Measurements from ENCODE around the gene SLC9A8. TPM values are rescaled to one million over a fixed set of nuclear protein-coding genes. Genes with fewer than 3 reads are reported as not detected.

The SLC9A8 gene
- total RNA-seq, 1 experiment from 2014 or later, result 6.5 TPM

DNA sequence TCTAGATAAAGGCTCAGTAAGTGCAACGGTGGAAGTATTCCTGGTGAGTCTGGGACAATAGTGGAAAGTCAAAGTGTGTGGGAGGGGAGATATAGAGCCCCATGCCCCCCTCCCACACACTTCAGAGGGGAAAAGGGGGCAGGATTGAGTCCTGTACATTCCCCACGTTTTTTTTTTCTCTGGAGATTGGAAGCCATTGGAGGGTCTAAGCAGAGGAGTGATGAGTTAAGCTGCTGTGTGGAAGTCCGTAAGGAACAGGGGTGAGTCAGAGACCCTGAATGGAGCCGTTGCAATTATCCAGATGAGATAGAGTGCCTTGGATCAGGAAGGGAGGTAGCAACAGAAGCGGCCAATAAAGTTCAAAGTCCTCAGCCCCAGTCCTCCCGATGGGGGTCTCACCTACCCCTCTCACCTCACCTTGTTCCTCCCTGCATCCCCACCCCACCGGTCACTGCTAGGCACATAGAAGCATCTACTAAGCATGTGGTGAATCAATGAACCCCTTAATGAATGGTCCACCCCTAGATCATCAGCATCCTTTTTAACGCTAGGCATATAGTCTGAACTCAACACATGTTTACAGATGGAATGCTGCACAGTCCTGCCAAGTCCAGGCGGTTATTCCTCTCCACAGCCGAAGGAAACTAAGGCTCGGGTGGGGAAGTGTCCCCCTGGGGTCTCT is 662 bp upstream of the SLC9A8 start:
- Mint-ChIP-seq H3K27me3 (ENCODE audit: low read depth) (no peaks in the 10 kb centered on the region; the same call in 1 of the 2 replicates), H3K36me3 (peaks cover 11% of the 10 kb centered on the region), H3K9me3 (no peaks in the 10 kb centered on the region), H3K27ac (peak overlapping the region; percentile 89), H3K4me3 (peak overlapping the region; percentile 98), H3K4me1 (peaks cover 16% of the 10 kb centered on the region)
- DNase-seq (ENCODE audit: low spot score) (no peak), ATAC-seq (peak; percentile 4)
- CTCF ChIA-PET, result interaction anchor here (1.0 to 1.9 kb wide), 8 partner anchors 14 to 203 kb away, joined by 3 to 9 read pairs (median 4); partner anchors contain the start of gene SPATA2
- POLR2A ChIA-PET, result interaction anchor here (0.7 kb wide), 1 partner anchor 33 kb away, joined by 3 read pairs; no protein-coding TSS in a partner anchor
- TF ChIP-seq TP53 (CRISPR knock-in tag; IDR thresholded peaks at IDR 0.05), result no peak

DNA sequence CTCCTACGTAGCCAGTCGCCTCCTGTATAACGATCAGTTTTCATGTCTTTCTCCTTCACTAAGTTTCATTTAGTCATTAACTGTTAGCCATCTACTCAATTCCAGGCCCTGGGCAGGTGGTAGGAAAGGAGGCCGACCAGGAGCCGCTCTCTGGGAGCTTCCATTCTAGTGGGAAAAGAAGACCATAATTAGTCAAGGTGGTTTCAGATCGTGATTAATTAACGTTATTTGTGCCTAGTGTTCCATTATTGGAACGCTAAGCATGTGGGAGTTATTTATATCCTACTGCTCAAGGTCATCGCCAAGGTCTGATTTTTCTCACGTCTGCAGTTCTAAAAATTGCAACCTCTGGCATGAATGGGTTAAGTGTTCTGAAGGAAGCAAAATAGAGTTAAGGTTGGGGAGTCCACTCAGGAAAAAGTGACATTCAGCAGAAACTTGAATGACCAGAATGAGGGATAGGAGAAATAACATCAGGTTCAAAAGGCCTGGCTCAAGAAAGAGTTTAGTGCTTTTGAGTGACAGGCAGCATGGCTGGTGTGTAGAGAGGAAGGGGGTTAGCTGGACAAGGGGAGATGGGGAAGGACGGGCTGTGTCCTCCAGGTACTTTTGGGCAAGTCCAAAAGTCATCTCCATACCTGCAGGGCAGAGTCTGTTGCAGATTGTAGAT is 812 bp downstream of the SLC9A8 start:
- DNase-seq (ENCODE audit: low spot score), result no peak
- TF ChIP-seq NR2C2 (CRISPR knock-in tag; IDR thresholded peaks at IDR 0.05) (no peak), NFATC4 (CRISPR knock-in tag; IDR thresholded peaks at IDR 0.05) (no peak), TP53 (CRISPR knock-in tag; IDR thresholded peaks at IDR 0.05) (no peak)

DNA sequence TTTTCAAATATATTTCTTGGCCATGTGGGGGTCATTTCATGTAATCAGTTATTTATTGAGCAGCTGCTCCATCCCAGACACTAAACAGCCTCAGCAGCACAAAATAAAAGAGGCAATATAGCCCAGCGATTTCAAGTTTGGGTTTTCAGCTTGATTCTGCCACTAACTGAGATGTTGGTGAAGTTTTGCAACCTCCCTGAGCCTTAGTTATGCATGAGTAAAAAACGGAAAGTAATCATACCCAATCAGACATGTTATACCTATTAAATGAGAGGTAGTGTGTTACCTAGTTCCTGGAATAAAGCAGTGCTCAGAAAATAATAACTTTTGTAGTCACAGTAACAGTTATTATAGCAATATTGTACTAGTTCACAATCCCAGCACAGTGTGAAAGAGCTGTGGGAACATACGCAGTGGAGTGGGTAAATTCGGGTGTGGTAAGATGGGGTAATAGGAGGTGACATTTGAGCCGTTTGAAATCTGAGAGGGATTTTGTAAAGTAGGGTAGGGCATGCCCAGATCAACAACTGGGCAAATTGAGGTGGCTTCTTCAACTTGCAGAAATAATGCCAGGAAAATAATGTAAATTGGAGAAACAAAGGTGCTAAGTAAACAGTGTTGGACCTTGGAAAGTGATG is 1.5 kb downstream of the SLC9A8 start:
- peaks cover under 1% of the 10 kb centered on the region for H3K9me3 Mint-ChIP-seq
- no peak for ATAC-seq
- H3K36me3 Mint-ChIP-seq, result peaks cover 24% of the 10 kb centered on the region
- peak overlapping the region; percentile 10; the same call in 1 of the 2 replicates for H3K27ac Mint-ChIP-seq
- H3K27me3 Mint-ChIP-seq (ENCODE audit: low read depth), result no peaks in the 10 kb centered on the region; the same call in 1 of the 2 replicates
- H3K4me3 Mint-ChIP-seq, result peak overlapping the region; percentile 98
- H3K4me1 Mint-ChIP-seq, result peaks cover 16% of the 10 kb centered on the region
- ChIA-PET CTCF (no interaction called here), POLR2A (no interaction called here)
- TF ChIP-seq ATF1 (CRISPR knock-in tag; IDR thresholded peaks at IDR 0.05) (no peak), CBFB (CRISPR knock-in tag; IDR thresholded peaks at IDR 0.05; ENCODE audit: low read depth) (no peak), ZNF121 (CRISPR knock-in tag; IDR thresholded peaks at IDR 0.05) (no peak)
- TF ChIP-seq, protein P1, sequence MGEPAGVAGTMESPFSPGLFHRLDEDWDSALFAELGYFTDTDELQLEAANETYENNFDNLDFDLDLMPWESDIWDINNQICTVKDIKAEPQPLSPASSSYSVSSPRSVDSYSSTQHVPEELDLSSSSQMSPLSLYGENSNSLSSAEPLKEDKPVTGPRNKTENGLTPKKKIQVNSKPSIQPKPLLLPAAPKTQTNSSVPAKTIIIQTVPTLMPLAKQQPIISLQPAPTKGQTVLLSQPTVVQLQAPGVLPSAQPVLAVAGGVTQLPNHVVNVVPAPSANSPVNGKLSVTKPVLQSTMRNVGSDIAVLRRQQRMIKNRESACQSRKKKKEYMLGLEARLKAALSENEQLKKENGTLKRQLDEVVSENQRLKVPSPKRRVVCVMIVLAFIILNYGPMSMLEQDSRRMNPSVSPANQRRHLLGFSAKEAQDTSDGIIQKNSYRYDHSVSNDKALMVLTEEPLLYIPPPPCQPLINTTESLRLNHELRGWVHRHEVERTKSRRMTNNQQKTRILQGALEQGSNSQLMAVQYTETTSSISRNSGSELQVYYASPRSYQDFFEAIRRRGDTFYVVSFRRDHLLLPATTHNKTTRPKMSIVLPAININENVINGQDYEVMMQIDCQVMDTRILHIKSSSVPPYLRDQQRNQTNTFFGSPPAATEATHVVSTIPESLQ (CRISPR knock-in tag; IDR thresholded peaks at IDR 0.05), result no peak
- DNase-seq (ENCODE audit: low spot score), result no peak

More for the DNA sequence above, 812 bp downstream of the SLC9A8 start:
- POLR2A ChIA-PET, result no interaction called here
- CTCF ChIA-PET, result interaction anchor here (0.5 to 1.9 kb wide), 13 partner anchors 12 to 258 kb away, joined by 3 to 9 read pairs (median 3); no protein-coding TSS in a partner anchor
- peak overlapping the region; percentile 99 for H3K27ac Mint-ChIP-seq
- peaks cover 18% of the 10 kb centered on the region for H3K36me3 Mint-ChIP-seq
- H3K27me3 Mint-ChIP-seq (ENCODE audit: low read depth), result no peaks in the 10 kb centered on the region; the same call in 1 of the 2 replicates
- ATAC-seq, result no peak
- H3K9me3 Mint-ChIP-seq, result no peaks in the 10 kb centered on the region
- peaks cover 16% of the 10 kb centered on the region for H3K4me1 Mint-ChIP-seq
- peak overlapping the region; percentile 98 for H3K4me3 Mint-ChIP-seq

DNA sequence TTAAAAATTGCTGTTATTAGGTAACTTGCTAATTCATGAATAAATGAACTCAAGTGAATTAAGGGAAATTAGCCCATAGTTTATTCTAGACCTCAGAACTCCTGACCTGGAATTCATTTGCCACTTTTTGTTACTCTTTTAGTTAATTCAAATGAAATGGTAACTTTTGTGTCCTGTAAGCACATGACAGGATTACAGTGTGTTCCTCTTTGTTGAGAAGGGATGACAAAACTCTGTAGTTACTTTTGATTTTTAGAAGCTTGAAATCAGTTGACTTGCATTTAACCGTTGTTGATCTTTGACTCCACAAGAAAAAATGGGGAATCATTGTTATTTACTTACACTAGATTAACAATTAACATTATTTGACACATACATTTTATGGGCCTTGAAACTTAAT is 6.2 kb downstream of the SLC9A8 start:
- H3K9me3 Mint-ChIP-seq, result peaks cover 9% of the 10 kb centered on the region
- ATAC-seq, result no peak
- ChIA-PET POLR2A (no interaction called here), CTCF (interaction anchor here (0.6 to 0.7 kb wide), 2 partner anchors 70 to 133 kb away, joined by 3 read pairs; no protein-coding TSS in a partner anchor)
- H3K4me1 Mint-ChIP-seq, result peaks cover under 1% of the 10 kb centered on the region; the same call in 1 of the 2 replicates
- H3K4me3 Mint-ChIP-seq, result no peak overlapping the region
- H3K27me3 Mint-ChIP-seq (ENCODE audit: low read depth), result no peaks in the 10 kb centered on the region
- H3K36me3 Mint-ChIP-seq, result peaks cover 46% of the 10 kb centered on the region
- H3K27ac Mint-ChIP-seq, result no peak overlapping the region
- DNase-seq (ENCODE audit: low spot score), result no peak
- TF ChIP-seq, protein P2, sequence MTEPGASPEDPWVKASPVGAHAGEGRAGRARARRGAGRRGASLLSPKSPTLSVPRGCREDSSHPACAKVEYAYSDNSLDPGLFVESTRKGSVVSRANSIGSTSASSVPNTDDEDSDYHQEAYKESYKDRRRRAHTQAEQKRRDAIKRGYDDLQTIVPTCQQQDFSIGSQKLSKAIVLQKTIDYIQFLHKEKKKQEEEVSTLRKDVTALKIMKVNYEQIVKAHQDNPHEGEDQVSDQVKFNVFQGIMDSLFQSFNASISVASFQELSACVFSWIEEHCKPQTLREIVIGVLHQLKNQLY (CRISPR knock-in tag; IDR thresholded peaks at IDR 0.05), result no peak
- TF ChIP-seq, protein P3, sequence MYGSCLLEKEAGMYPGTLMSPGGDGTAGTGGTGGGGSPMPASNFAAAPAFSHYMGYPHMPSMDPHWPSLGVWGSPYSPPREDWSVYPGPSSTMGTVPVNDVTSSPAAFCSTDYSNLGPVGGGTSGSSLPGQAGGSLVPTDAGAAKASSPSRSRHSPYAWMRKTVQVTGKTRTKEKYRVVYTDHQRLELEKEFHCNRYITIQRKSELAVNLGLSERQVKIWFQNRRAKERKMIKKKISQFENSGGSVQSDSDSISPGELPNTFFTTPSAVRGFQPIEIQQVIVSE (CRISPR knock-in tag; IDR thresholded peaks at IDR 0.05; ENCODE audit: borderline replicate concordance), result no peak
- TF ChIP-seq ZNF671 (CRISPR knock-in tag; IDR thresholded peaks at IDR 0.05), result no peak
- no peak for TF ChIP-seq RELA (CRISPR knock-in tag; IDR thresholded peaks at IDR 0.05; ENCODE audit: borderline replicate concordance)
- TF ChIP-seq, protein P4, sequence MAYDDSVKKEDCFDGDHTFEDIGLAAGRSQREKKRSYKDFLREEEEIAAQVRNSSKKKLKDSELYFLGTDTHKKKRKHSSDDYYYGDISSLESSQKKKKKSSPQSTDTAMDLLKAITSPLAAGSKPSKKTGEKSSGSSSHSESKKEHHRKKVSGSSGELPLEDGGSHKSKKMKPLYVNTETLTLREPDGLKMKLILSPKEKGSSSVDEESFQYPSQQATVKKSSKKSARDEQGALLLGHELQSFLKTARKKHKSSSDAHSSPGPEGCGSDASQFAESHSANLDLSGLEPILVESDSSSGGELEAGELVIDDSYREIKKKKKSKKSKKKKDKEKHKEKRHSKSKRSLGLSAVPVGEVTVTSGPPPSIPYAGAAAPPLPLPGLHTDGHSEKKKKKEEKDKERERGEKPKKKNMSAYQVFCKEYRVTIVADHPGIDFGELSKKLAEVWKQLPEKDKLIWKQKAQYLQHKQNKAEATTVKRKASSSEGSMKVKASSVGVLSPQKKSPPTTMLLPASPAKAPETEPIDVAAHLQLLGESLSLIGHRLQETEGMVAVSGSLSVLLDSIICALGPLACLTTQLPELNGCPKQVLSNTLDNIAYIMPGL (CRISPR knock-in tag; IDR thresholded peaks at IDR 0.05), result no peak
- TF ChIP-seq, protein P5, sequence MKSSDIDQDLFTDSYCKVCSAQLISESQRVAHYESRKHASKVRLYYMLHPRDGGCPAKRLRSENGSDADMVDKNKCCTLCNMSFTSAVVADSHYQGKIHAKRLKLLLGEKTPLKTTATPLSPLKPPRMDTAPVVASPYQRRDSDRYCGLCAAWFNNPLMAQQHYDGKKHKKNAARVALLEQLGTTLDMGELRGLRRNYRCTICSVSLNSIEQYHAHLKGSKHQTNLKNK (CRISPR knock-in tag; IDR thresholded peaks at IDR 0.05), result no peak
- TF ChIP-seq FOXK1 (CRISPR knock-in tag; IDR thresholded peaks at IDR 0.05), result no peak
- TF ChIP-seq, protein P6, sequence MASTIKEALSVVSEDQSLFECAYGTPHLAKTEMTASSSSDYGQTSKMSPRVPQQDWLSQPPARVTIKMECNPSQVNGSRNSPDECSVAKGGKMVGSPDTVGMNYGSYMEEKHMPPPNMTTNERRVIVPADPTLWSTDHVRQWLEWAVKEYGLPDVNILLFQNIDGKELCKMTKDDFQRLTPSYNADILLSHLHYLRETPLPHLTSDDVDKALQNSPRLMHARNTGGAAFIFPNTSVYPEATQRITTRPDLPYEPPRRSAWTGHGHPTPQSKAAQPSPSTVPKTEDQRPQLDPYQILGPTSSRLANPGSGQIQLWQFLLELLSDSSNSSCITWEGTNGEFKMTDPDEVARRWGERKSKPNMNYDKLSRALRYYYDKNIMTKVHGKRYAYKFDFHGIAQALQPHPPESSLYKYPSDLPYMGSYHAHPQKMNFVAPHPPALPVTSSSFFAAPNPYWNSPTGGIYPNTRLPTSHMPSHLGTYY (CRISPR knock-in tag; IDR thresholded peaks at IDR 0.05), result no peak
- no peak for TF ChIP-seq ETV6 (CRISPR knock-in tag; IDR thresholded peaks at IDR 0.05)
- no peak for TF ChIP-seq JAZF1 (CRISPR knock-in tag; IDR thresholded peaks at IDR 0.05)
- no peak for TF ChIP-seq ESRRA (CRISPR knock-in tag; IDR thresholded peaks at IDR 0.05; ENCODE audit: borderline replicate concordance)
